Neuronal stem cell (in vitro differentiated cells): ENCODE measurements around the gene ANKS1B.

Experiments
- DNase-seq: peaks from one replicate; pipeline ENCODE4 v3.0.0-alpha.2; 2013; ENCODE audit warnings: low spot score
- H2AFZ ChIP-seq: one replicate; pipeline ENCODE4 v1.6.1; 2013; ENCODE audit warnings: mild to moderate bottlenecking, low read length, inconsistent platforms
- H2AK5ac ChIP-seq: 2 replicates; pipeline ENCODE4 v1.6.1; 2013; ENCODE audit warnings: low read depth, mild to moderate bottlenecking, inconsistent platforms, low read length, moderate library complexity, mixed read lengths
- H2BK120ac ChIP-seq: 2 replicates; pipeline ENCODE4 v1.6.1; 2013; ENCODE audit warnings: low read depth, mild to moderate bottlenecking, inconsistent platforms, low read length, moderate library complexity, mixed read lengths
- H2BK12ac ChIP-seq: one replicate; pipeline ENCODE4 v1.6.1; 2013; ENCODE audit warnings: low read length, inconsistent platforms
- H2BK15ac ChIP-seq: 2 replicates; pipeline ENCODE4 v1.6.1; 2013; ENCODE audit warnings: mild to moderate bottlenecking, low read length, inconsistent platforms, mixed read lengths
- H2BK5ac ChIP-seq: one replicate; pipeline ENCODE4 v1.6.1; 2013; ENCODE audit warnings: inconsistent platforms, mild to moderate bottlenecking, low read length, moderate library complexity
- H3K14ac ChIP-seq: one replicate; pipeline ENCODE4 v1.6.1; 2013; ENCODE audit warnings: low read length, inconsistent platforms
- H3K18ac ChIP-seq: 2 replicates; pipeline ENCODE4 v1.6.1; 2013; ENCODE audit warnings: low read length, inconsistent platforms
- H3K23ac ChIP-seq: 2 replicates; pipeline ENCODE4 v1.6.1; 2013; ENCODE audit warnings: low read depth, mild to moderate bottlenecking, mixed read lengths, low read length, inconsistent platforms; ENCODE audit not compliant: poor library complexity
- H3K27ac ChIP-seq: replicated peaks from 3 replicates; pipeline ENCODE4 v1.5.1; 2013; ENCODE audit warnings: low read length, inconsistent platforms
- H3K27me3 ChIP-seq, 3 experiments: 2 replicates each; pipeline ENCODE4 v1.6.1; 2013; ENCODE audit warnings: low read length in 3 of 3, mild to moderate bottlenecking in 2 of 3, inconsistent platforms in 1 of 3, low read depth in 1 of 3, mixed read lengths in 1 of 3, moderate library complexity in 1 of 3; ENCODE audit not compliant: control insufficient read depth in 3 of 3, insufficient read depth in 3 of 3
- H3K36me3 ChIP-seq, 2 donors: replicated peaks in 1 of 2; 2 replicates each; pipeline ENCODE4 v1.6.1; 2013; ENCODE audit warnings: low read length in 2 of 2; ENCODE audit not compliant: control insufficient read depth in 2 of 2, insufficient read depth in 2 of 2
- H3K4ac ChIP-seq: 2 replicates; pipeline ENCODE4 v1.6.1; 2013; ENCODE audit warnings: inconsistent platforms, mild to moderate bottlenecking, low read length, moderate library complexity
- H3K4me1 ChIP-seq, 2 donors: 1 replicate in 1 of 2; 2 replicates in 1 of 2; pipeline ENCODE4 v1.6.1; 2013; ENCODE audit warnings: low read length in 2 of 2, low read depth in 1 of 2; ENCODE audit not compliant: control insufficient read depth in 2 of 2, insufficient read depth in 1 of 2
- H3K4me2 ChIP-seq: one replicate; pipeline ENCODE4 v1.6.1; 2013; ENCODE audit warnings: mild to moderate bottlenecking, low read length, inconsistent platforms; ENCODE audit not compliant: insufficient read depth, poor library complexity, severe bottlenecking
- H3K4me3 ChIP-seq, 2 donors: 2 replicates each; pipeline ENCODE4 v1.5.1; 2013; ENCODE audit warnings: low read length in 2 of 2, mild to moderate bottlenecking in 2 of 2, inconsistent platforms in 1 of 2, moderate library complexity in 1 of 2
- H3K79me1 ChIP-seq: one replicate; pipeline ENCODE4 v1.6.1; 2013; ENCODE audit warnings: low read depth, mild to moderate bottlenecking, inconsistent platforms, low read length, moderate library complexity
- H3K9ac ChIP-seq: one replicate; pipeline ENCODE4 v1.6.1; 2013; ENCODE audit warnings: mild to moderate bottlenecking, low read depth, low read length, inconsistent platforms; ENCODE audit not compliant: poor library complexity
- H3K9me3 ChIP-seq, 2 donors: replicated peaks in 1 of 2; 2 replicates each; pipeline versions ENCODE3 to v1.6.1; 2013; ENCODE audit warnings: low read length in 2 of 2, mild to moderate bottlenecking in 2 of 2, inconsistent platforms in 1 of 2, low read depth in 1 of 2, mixed read lengths in 1 of 2, moderate library complexity in 1 of 2; ENCODE audit not compliant: control insufficient read depth in 2 of 2, insufficient read depth in 1 of 2
- H4K8ac ChIP-seq: one replicate; pipeline ENCODE4 v1.6.1; 2013; ENCODE audit warnings: low read depth, mild to moderate bottlenecking, inconsistent platforms, low read length, moderate library complexity
- H4K91ac ChIP-seq: one replicate; pipeline ENCODE4 v1.6.1; 2013; ENCODE audit warnings: low read length, low read depth, mild to moderate bottlenecking, inconsistent platforms; ENCODE audit not compliant: poor library complexity
- WGBS, 2 donors: extraction: QIAGEN DNeasy Blood & Tissue Kit; methylation state at CpG; one replicate each; pipeline ENCODE4 v1.1.7; 2013; ENCODE audit warnings: missing lambda C conversion rate in 2 of 2, mixed read lengths in 1 of 2; ENCODE audit not compliant: insufficient read length in 2 of 2, insufficient replicate concordance in 1 of 2; ENCODE audit errors: extremely low coverage in 2 of 2; 5-methylcytosine and 5-hydroxymethylcytosine counted together

The ANKS1B gene

DNA sequence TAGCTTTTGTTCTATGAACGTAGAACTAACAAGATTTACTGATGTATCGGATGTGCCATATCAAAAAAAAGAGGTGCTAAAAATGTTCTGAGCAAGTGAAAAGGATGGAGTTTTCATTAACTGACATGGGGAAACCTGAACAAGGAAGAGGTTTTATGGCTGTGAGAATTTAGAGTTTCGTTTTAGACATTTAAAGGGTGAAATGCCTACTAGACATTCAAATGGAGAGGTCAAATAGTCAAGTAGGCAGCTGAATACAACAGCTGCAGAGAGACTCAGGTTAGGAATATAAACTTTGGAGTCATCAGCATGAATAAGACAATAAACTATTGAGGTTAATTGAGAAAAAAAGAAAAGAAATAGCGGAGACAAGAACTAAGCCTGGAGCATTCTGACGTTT lies 702.1 kb downstream of the ANKS1B start:
- Histone ChIP-seq H4K91ac (no peak overlapping the region), H2BK12ac (no peak overlapping the region), H3K27ac (peak overlapping the region; percentile 65), H3K4ac (no peak overlapping the region), H3K14ac (no peak overlapping the region), H3K27me3 (no peaks in the 10 kb centered on the region), H4K8ac (no peak overlapping the region), H3K9me3 (no peaks in the 10 kb centered on the region), H3K4me3 (no peak overlapping the region), H2AFZ (peak overlapping the region; percentile 47), H3K79me1 (no peaks in the 10 kb centered on the region), H3K18ac (no peak overlapping the region), H2BK120ac (no peak overlapping the region), H3K4me2 (no peak overlapping the region), H3K36me3 (no peaks in the 10 kb centered on the region), H3K4me1 (peaks cover 11 to 21% of the 10 kb centered on the region in 2 donors), H2BK15ac (no peak overlapping the region), H3K23ac (no peak overlapping the region), H2AK5ac (no peak overlapping the region), H2BK5ac (no peak overlapping the region), H3K9ac (no peak overlapping the region)
- no peak for DNase-seq
- no CpG with 5 or more reads among the region's 5 CpGs for WGBS, 2 donors

DNA sequence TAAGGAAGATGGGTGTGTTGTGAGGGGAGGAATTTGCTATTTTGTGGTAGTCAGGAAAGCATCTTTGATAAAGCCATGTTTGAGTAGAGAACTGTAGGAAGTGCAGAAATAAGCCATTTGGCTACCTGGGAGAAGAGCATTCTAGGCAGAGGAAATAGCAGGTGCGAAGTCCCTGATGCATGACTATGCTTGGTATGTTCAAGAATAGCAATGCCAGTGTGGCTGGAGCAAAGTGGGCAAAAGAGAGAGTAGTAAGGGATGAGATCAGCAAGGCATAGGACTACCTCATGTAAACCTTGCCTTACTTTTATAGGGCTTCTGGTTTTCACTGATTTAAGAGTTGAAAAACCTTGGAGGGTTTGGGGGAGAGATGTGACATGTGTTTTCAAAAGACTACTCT lies 702.6 kb downstream of the ANKS1B start:
- no peak overlapping the region for H3K9ac ChIP-seq
- H4K91ac ChIP-seq, result no peak overlapping the region
- no peaks in the 10 kb centered on the region for H3K27me3 ChIP-seq
- no peak overlapping the region for H3K4me3 ChIP-seq
- H2AK5ac ChIP-seq, result no peak overlapping the region
- no CpG with 5 or more reads among the region's 1 CpG for WGBS, 2 donors
- H2BK12ac ChIP-seq, result no peak overlapping the region
- no peaks in the 10 kb centered on the region for H3K36me3 ChIP-seq
- no peaks in the 10 kb centered on the region for H3K79me1 ChIP-seq
- H3K4me1 ChIP-seq, result peaks cover 11 to 21% of the 10 kb centered on the region in 2 donors
- peak overlapping the region; percentile 77 for H3K27ac ChIP-seq
- H2BK15ac ChIP-seq, result no peak overlapping the region
- H3K4me2 ChIP-seq, result no peak overlapping the region
- no peak overlapping the region for H3K4ac ChIP-seq
- no peaks in the 10 kb centered on the region for H3K9me3 ChIP-seq
- H3K18ac ChIP-seq, result no peak overlapping the region
- no peak overlapping the region for H4K8ac ChIP-seq
- H2BK120ac ChIP-seq, result no peak overlapping the region
- H2BK5ac ChIP-seq, result no peak overlapping the region
- no peak overlapping the region for H3K23ac ChIP-seq
- no peak overlapping the region for H3K14ac ChIP-seq
- peak overlapping the region; percentile 47 for H2AFZ ChIP-seq
- DNase-seq, result no peak

DNA sequence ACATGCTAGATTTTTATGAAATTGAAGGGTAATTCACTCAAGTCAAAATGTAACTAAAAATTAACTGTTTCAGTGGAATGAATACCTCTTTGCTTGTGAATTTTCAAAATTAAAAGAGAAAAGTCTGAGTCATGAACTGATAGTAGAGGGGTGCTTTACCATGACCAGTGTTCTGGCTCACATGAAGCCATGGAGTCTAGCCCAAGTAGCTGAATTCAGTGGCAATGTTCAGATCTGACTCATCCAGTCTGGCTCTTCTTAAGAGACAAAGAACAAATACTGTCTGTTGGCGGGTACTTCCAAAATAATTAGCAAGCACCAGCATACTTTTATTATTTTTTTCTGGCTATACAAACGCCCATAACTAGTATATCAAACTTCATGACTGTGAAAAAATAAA lies 703.5 kb downstream of the ANKS1B start:
- H4K91ac ChIP-seq, result no peak overlapping the region
- no peak overlapping the region for H3K27ac ChIP-seq
- H3K9me3 ChIP-seq, result peaks cover 0 to 2% of the 10 kb centered on the region in 2 donors
- no peak overlapping the region for H3K4ac ChIP-seq
- H2BK15ac ChIP-seq, result no peak overlapping the region
- no peak overlapping the region for H3K18ac ChIP-seq
- no peak overlapping the region for H3K4me2 ChIP-seq
- H3K23ac ChIP-seq, result no peak overlapping the region
- no peaks in the 10 kb centered on the region for H3K36me3 ChIP-seq
- H3K9ac ChIP-seq, result no peak overlapping the region
- no peak overlapping the region for H3K4me3 ChIP-seq
- H4K8ac ChIP-seq, result no peak overlapping the region
- no peak overlapping the region for H3K14ac ChIP-seq
- no peaks in the 10 kb centered on the region for H3K79me1 ChIP-seq
- H2BK12ac ChIP-seq, result no peak overlapping the region
- H2BK5ac ChIP-seq, result no peak overlapping the region
- no peak for DNase-seq
- no peak overlapping the region for H2AK5ac ChIP-seq
- H2BK120ac ChIP-seq, result no peak overlapping the region
- H3K27me3 ChIP-seq, result no peaks in the 10 kb centered on the region
- WGBS, 2 donors, result no CpG with 5 or more reads among the region's 2 CpGs
- peaks cover 11 to 21% of the 10 kb centered on the region in 2 donors for H3K4me1 ChIP-seq
- H2AFZ ChIP-seq, result no peak overlapping the region

DNA sequence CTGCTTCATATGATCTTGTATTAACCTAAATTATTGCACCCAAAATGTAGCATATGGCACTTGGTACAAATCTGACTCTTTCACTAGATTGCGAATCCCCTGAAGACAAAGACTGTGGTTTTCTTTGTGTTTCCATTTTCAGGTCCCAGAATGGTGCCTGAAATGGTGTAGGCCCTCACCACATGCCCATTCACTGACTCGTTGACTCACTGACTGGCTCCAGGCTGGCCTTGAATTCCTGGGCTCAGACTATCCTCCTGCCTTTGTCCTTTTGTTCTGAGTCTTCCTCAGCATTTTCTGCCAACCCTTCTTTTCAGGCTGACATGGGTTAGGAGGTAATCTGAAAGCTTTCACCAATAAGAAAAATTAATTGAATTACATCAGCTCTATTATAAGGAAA lies 705.8 kb downstream of the ANKS1B start:
- H3K14ac ChIP-seq, result no peak overlapping the region
- no peak overlapping the region for H2BK5ac ChIP-seq
- H3K27me3 ChIP-seq, result no peaks in the 10 kb centered on the region
- H3K79me1 ChIP-seq, result no peaks in the 10 kb centered on the region
- no peak overlapping the region for H4K91ac ChIP-seq
- no peak overlapping the region for H3K23ac ChIP-seq
- WGBS, 2 donors, result no CpG with 5 or more reads among the region's 2 CpGs
- H3K9me3 ChIP-seq, result peaks cover 0 to 7% of the 10 kb centered on the region in 2 donors
- no peak overlapping the region for H4K8ac ChIP-seq
- H3K18ac ChIP-seq, result no peak overlapping the region
- peak overlapping the region; percentile 7 for H2AFZ ChIP-seq
- H2BK12ac ChIP-seq, result no peak overlapping the region
- H2BK120ac ChIP-seq, result no peak overlapping the region
- no peak overlapping the region for H3K4ac ChIP-seq
- H3K36me3 ChIP-seq, result no peaks in the 10 kb centered on the region
- no peak overlapping the region for H3K27ac ChIP-seq
- no peak overlapping the region for H2AK5ac ChIP-seq
- no peak overlapping the region for H3K9ac ChIP-seq
- H3K4me2 ChIP-seq, result no peak overlapping the region
- H2BK15ac ChIP-seq, result no peak overlapping the region
- peaks cover 8 to 19% of the 10 kb centered on the region in 2 donors for H3K4me1 ChIP-seq
- no peak overlapping the region for H3K4me3 ChIP-seq
- no peak for DNase-seq
